ENCODE measurements around the gene C10orf90.

Gene C10orf90

GRCh38 chr10:126438407-126438783, 232.1 kb downstream of the C10orf90 start:
- no peak overlapping the region for H3K27ac ChIP-seq (ENCODE audit: low read depth, low read length)
- H3K27me3 ChIP-seq (ENCODE audit: control insufficient read depth, insufficient read depth, low read length), result no peaks in the 10 kb centered on the region
- no peaks in the 10 kb centered on the region for H3K4me1 ChIP-seq (ENCODE audit: control insufficient read depth, insufficient read depth, low read length)
- H3K9ac ChIP-seq (ENCODE audit: low read length), result no peak overlapping the region
- no peaks in the 10 kb centered on the region for H3K9me3 ChIP-seq (ENCODE audit: control insufficient read depth, insufficient read depth, low read depth, low read length)
- H3K36me3 ChIP-seq (ENCODE audit: control insufficient read depth, insufficient read depth, low read length), result no peaks in the 10 kb centered on the region
- no peak overlapping the region for H3K4me3 ChIP-seq (ENCODE audit: low read depth, low read length)

- Histone ChIP-seq H3K4me3 (ENCODE audit: low read depth, low read length) (no peak overlapping the region), H3K9me3 (ENCODE audit: control insufficient read depth, insufficient read depth, low read depth, low read length) (no peaks in the 10 kb centered on the region), H3K36me3 (ENCODE audit: control insufficient read depth, insufficient read depth, low read length) (no peaks in the 10 kb centered on the region), H3K27ac (ENCODE audit: low read depth, low read length) (no peak overlapping the region), H3K4me1 (ENCODE audit: control insufficient read depth, insufficient read depth, low read length) (no peaks in the 10 kb centered on the region), H3K27me3 (ENCODE audit: control insufficient read depth, insufficient read depth, low read length) (no peaks in the 10 kb centered on the region), H3K9ac (ENCODE audit: low read length) (no peak overlapping the region)
Measured at GRCh38 chr10:126437635-126438406, 232.7 kb downstream of the C10orf90 start.

- Histone ChIP-seq H3K27ac (ENCODE audit: low read depth, low read length) (no peak overlapping the region), H3K36me3 (ENCODE audit: control insufficient read depth, insufficient read depth, low read length) (no peaks in the 10 kb centered on the region), H3K4me3 (ENCODE audit: low read depth, low read length) (no peak overlapping the region), H3K4me1 (ENCODE audit: control insufficient read depth, insufficient read depth, low read length) (no peaks in the 10 kb centered on the region), H3K9ac (ENCODE audit: low read length) (no peak overlapping the region), H3K27me3 (ENCODE audit: control insufficient read depth, insufficient read depth, low read length) (no peaks in the 10 kb centered on the region), H3K9me3 (ENCODE audit: control insufficient read depth, insufficient read depth, low read depth, low read length) (no peaks in the 10 kb centered on the region)
Measured at GRCh38 chr10:126434235-126434634, 236.3 kb downstream of the C10orf90 start.

- no peak overlapping the region for H3K27ac ChIP-seq (ENCODE audit: low read depth, low read length)
- no peaks in the 10 kb centered on the region for H3K4me1 ChIP-seq (ENCODE audit: control insufficient read depth, insufficient read depth, low read length)
- H3K36me3 ChIP-seq (ENCODE audit: control insufficient read depth, insufficient read depth, low read length), result no peaks in the 10 kb centered on the region
- no peak overlapping the region for H3K9ac ChIP-seq (ENCODE audit: low read length)
- H3K27me3 ChIP-seq (ENCODE audit: control insufficient read depth, insufficient read depth, low read length), result no peaks in the 10 kb centered on the region
- no peak overlapping the region for H3K4me3 ChIP-seq (ENCODE audit: low read depth, low read length)
- H3K9me3 ChIP-seq (ENCODE audit: control insufficient read depth, insufficient read depth, low read depth, low read length), result no peaks in the 10 kb centered on the region
Measured at GRCh38 chr10:126433351-126433750, 237.1 kb downstream of the C10orf90 start.

- H3K27ac ChIP-seq (ENCODE audit: low read depth, low read length), result no peak overlapping the region
- no peaks in the 10 kb centered on the region for H3K27me3 ChIP-seq (ENCODE audit: control insufficient read depth, insufficient read depth, low read length)
- no peaks in the 10 kb centered on the region for H3K4me1 ChIP-seq (ENCODE audit: control insufficient read depth, insufficient read depth, low read length)
- H3K36me3 ChIP-seq (ENCODE audit: control insufficient read depth, insufficient read depth, low read length), result no peaks in the 10 kb centered on the region
- no peak overlapping the region for H3K9ac ChIP-seq (ENCODE audit: low read length)
- no peaks in the 10 kb centered on the region for H3K9me3 ChIP-seq (ENCODE audit: control insufficient read depth, insufficient read depth, low read depth, low read length)
- no peak overlapping the region for H3K4me3 ChIP-seq (ENCODE audit: low read depth, low read length)
Measured at GRCh38 chr10:126432507-126432906, 238.0 kb downstream of the C10orf90 start.

- H3K4me1 ChIP-seq (ENCODE audit: control insufficient read depth, insufficient read depth, low read length), result no peaks in the 10 kb centered on the region
- H3K4me3 ChIP-seq (ENCODE audit: low read depth, low read length), result no peak overlapping the region
- no peaks in the 10 kb centered on the region for H3K27me3 ChIP-seq (ENCODE audit: control insufficient read depth, insufficient read depth, low read length)
- H3K9me3 ChIP-seq (ENCODE audit: control insufficient read depth, insufficient read depth, low read depth, low read length), result no peaks in the 10 kb centered on the region
- H3K36me3 ChIP-seq (ENCODE audit: control insufficient read depth, insufficient read depth, low read length), result no peaks in the 10 kb centered on the region
- H3K27ac ChIP-seq (ENCODE audit: low read depth, low read length), result no peak overlapping the region
- H3K9ac ChIP-seq (ENCODE audit: low read length), result no peak overlapping the region
Measured at GRCh38 chr10:126431816-126432215, 238.7 kb downstream of the C10orf90 start.

GRCh38 chr10:126430512-126430911, 240.0 kb downstream of the C10orf90 start:
- Histone ChIP-seq H3K9me3 (ENCODE audit: control insufficient read depth, insufficient read depth, low read depth, low read length) (no peaks in the 10 kb centered on the region), H3K27ac (ENCODE audit: low read depth, low read length) (no peak overlapping the region), H3K27me3 (ENCODE audit: control insufficient read depth, insufficient read depth, low read length) (no peaks in the 10 kb centered on the region), H3K4me3 (ENCODE audit: low read depth, low read length) (no peak overlapping the region), H3K36me3 (ENCODE audit: control insufficient read depth, insufficient read depth, low read length) (no peaks in the 10 kb centered on the region), H3K4me1 (ENCODE audit: control insufficient read depth, insufficient read depth, low read length) (0 out of 2 replicates have a peak, but pooled peaks cover 3% of the 10 kb centered on the region), H3K9ac (ENCODE audit: low read length) (no peak overlapping the region)

- Histone ChIP-seq H3K27me3 (ENCODE audit: control insufficient read depth, insufficient read depth, low read length) (no peaks in the 10 kb centered on the region), H3K4me3 (ENCODE audit: low read depth, low read length) (no peak overlapping the region), H3K36me3 (ENCODE audit: control insufficient read depth, insufficient read depth, low read length) (no peaks in the 10 kb centered on the region), H3K4me1 (ENCODE audit: control insufficient read depth, insufficient read depth, low read length) (0 out of 2 replicates have a peak, but pooled peaks cover 3% of the 10 kb centered on the region), H3K9ac (ENCODE audit: low read length) (no peak overlapping the region), H3K27ac (ENCODE audit: low read depth, low read length) (no peak overlapping the region), H3K9me3 (ENCODE audit: control insufficient read depth, insufficient read depth, low read depth, low read length) (peaks cover 5% of the 10 kb centered on the region)
Measured at GRCh38 chr10:126429275-126429674, 241.2 kb downstream of the C10orf90 start.

- H3K27ac ChIP-seq (ENCODE audit: low read depth, low read length), result no peak overlapping the region
- H3K9me3 ChIP-seq (ENCODE audit: control insufficient read depth, insufficient read depth, low read depth, low read length), result peaks cover 18% of the 10 kb centered on the region
- H3K36me3 ChIP-seq (ENCODE audit: control insufficient read depth, insufficient read depth, low read length), result no peaks in the 10 kb centered on the region
- no peaks in the 10 kb centered on the region for H3K27me3 ChIP-seq (ENCODE audit: control insufficient read depth, insufficient read depth, low read length)
- no peak overlapping the region for H3K4me3 ChIP-seq (ENCODE audit: low read depth, low read length)
- 0 out of 2 replicates have a peak, but pooled peaks cover 3% of the 10 kb centered on the region for H3K4me1 ChIP-seq (ENCODE audit: control insufficient read depth, insufficient read depth, low read length)
- no peak overlapping the region for H3K9ac ChIP-seq (ENCODE audit: low read length)
Measured at GRCh38 chr10:126425489-126426065, 244.9 kb downstream of the C10orf90 start.

- Histone ChIP-seq H3K27me3 (ENCODE audit: control insufficient read depth, insufficient read depth, low read length) (no peaks in the 10 kb centered on the region), H3K4me1 (ENCODE audit: control insufficient read depth, insufficient read depth, low read length) (0 out of 2 replicates have a peak, but pooled peaks cover 3% of the 10 kb centered on the region), H3K36me3 (ENCODE audit: control insufficient read depth, insufficient read depth, low read length) (no peaks in the 10 kb centered on the region), H3K9me3 (ENCODE audit: control insufficient read depth, insufficient read depth, low read depth, low read length) (peaks cover 18% of the 10 kb centered on the region), H3K9ac (ENCODE audit: low read length) (no peak overlapping the region), H3K27ac (ENCODE audit: low read depth, low read length) (no peak overlapping the region), H3K4me3 (ENCODE audit: low read depth, low read length) (no peak overlapping the region)
Measured at GRCh38 chr10:126425032-126425431, 245.5 kb downstream of the C10orf90 start.

GRCh38 chr10:126423732-126424491, 246.6 kb downstream of the C10orf90 start:
- H3K4me1 ChIP-seq (ENCODE audit: control insufficient read depth, insufficient read depth, low read length), result 0 out of 2 replicates have a peak, but pooled peaks cover 3% of the 10 kb centered on the region
- H3K4me3 ChIP-seq (ENCODE audit: low read depth, low read length), result no peak overlapping the region
- peaks cover 18% of the 10 kb centered on the region for H3K9me3 ChIP-seq (ENCODE audit: control insufficient read depth, insufficient read depth, low read depth, low read length)
- H3K27ac ChIP-seq (ENCODE audit: low read depth, low read length), result no peak overlapping the region
- no peaks in the 10 kb centered on the region for H3K27me3 ChIP-seq (ENCODE audit: control insufficient read depth, insufficient read depth, low read length)
- no peaks in the 10 kb centered on the region for H3K36me3 ChIP-seq (ENCODE audit: control insufficient read depth, insufficient read depth, low read length)
- no peak overlapping the region for H3K9ac ChIP-seq (ENCODE audit: low read length)

Measured in HUES6 (cell line).